SIG-M5 (cell line): ENCODE results near the gene TCIRG1.
"Not testable (repeated sequence)": the region's sequence is repeated elsewhere in the genome, so short reads cannot be mapped to it uniquely, and the experiment has no call there.

Experiments
- DNase-seq: peaks from one replicate; lab custom pipeline; 2025; lab: John Stamatoyannopoulos, UW

Gene TCIRG1, protein sequence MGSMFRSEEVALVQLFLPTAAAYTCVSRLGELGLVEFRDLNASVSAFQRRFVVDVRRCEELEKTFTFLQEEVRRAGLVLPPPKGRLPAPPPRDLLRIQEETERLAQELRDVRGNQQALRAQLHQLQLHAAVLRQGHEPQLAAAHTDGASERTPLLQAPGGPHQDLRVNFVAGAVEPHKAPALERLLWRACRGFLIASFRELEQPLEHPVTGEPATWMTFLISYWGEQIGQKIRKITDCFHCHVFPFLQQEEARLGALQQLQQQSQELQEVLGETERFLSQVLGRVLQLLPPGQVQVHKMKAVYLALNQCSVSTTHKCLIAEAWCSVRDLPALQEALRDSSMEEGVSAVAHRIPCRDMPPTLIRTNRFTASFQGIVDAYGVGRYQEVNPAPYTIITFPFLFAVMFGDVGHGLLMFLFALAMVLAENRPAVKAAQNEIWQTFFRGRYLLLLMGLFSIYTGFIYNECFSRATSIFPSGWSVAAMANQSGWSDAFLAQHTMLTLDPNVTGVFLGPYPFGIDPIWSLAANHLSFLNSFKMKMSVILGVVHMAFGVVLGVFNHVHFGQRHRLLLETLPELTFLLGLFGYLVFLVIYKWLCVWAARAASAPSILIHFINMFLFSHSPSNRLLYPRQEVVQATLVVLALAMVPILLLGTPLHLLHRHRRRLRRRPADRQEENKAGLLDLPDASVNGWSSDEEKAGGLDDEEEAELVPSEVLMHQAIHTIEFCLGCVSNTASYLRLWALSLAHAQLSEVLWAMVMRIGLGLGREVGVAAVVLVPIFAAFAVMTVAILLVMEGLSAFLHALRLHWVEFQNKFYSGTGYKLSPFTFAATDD

DNA sequence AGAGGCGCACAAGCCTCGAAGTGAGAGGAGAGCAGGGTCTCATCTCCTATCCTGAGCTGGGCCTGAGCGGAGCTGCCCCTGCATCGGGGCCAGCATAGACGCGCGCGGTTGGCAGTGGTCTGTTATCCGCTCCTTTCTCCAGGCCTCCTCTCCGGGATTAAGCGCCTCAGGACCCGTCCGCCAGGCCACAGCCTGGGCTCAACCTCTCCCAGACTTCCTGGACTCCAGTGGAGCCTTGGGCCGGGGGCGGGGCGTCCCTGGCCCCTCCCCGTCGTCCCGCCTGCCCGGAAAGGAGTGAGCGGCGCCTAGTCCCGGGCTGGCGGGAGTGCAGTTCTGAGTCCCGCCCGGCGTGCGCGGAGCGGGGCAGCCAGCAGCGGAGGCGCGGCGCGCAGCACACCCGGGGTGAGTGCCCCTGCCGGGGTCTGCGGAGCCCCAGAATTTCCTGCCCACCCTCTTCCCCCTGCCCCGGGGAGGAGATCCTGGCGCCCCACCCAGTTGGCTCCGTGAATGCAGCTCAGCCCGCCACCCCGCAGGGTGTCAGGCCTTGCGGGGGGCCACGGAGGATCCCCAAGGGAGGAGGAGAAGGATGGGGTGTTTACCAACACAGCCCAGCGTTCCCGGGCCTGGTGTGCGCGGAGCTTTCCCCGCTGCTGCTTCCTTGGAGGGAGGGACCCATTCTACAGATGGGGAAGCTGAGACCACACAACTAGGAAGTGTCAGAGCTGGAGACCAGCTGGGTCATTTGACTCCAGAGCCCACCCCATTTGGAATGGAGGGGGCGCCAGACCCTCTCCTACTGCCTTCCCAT lies at the start of gene TCIRG1:
Gene TCIRG1, plus strand, starts transcription at position 308 of the 808 bp plus-strand sequence. CDS start 2,247 bp downstream, outside the sequence.
- DNase-seq, result no peak

DNA sequence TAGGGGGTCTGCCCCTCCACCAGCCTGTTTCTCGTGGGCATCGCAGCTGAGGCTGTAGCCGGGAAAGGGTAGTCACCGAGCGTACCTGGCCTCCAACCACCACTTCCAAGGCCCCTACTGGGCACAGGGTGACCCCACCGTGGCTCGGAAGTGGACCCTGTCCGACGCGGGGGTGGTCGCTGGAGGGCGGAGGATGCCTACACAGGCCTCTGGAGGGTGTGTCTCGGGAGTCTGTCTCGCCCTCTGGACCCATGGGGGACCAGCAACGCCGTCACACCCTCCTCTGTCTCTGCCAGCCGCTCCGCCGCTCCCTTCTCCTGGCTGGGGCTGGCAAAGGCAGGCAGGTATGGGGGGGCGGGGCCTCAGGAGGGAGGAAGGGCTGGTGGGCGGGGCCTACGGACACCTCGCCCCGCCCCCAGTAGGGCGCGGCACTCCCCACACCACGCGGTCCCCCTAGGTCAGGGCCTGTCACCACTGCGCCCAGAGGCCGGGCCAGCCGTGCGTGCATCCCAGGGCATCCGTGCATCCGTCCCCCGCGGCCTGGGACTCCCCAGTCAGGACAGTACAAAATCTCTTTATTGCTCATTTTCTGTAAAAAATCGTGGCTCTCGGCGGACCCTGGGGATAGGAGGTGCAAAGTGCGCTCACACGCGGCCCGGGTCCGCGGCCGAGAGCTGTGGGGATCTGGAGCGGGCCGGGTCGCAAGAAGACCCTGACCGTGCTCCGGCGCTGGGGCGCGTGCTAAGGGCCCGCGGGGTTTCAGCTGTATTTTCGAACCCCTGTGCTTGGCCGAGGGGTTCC lies 48.1 kb upstream of the TCIRG1 start:
- DNase-seq, result not testable (repeated sequence)

DNA sequence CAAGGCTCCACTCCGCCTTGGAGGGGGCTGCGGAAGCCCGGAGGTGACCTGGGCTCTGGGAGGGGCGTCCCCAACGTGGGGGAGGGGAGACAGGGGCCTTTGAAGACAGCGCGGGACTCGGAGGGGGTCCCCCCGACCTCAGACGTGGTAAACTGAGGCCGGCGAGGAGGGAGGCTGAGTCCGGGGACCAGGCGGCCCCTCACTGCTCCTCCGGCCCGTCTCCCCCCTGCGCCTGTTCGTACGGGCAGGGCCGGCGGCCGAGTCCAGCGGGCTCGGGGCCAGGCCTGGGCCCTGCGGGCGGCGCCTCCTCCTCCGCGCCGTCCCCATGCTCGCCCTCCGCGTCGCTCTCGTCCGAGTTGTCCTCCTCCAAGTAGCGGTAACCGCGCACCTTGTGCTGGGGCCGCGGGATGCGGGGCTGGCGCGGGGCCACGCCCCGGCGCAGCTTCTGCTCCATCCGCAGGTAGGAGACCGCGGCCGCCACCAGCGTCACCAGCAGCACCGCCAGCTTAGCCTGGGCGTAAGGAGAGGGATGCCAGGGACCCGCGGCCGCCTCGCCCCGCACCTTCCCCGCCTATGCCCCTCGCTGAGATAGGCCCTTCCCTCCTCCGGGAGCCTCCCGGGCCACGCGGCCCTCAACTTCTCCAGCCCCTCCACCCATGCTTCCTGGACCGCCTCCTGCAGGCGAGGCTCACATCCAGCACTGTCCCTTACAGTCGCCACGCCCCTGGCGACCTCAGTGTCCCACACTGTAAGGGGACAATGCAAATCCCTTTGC lies 47.3 kb upstream of the TCIRG1 start:
- not testable (repeated sequence) for DNase-seq

DNA sequence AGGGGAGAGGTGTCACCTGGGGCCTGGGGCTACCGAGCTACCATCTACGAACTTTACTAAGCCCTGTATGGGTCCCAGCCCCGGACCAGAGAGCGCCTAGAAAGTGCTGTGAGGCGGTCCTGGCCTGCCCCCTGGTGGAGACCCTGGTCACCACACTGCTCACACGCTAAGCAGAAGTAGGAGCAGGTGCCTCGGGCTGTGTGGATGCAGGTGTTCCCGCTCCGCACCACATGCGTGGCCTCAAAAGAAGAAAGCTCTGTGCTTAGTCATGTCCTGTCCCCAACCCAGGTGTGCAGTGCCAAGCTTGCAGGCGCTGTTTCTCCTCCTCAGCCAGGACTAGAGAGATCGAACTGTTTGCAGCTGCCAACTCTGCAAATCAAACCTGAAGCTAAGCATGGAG lies 45.0 kb upstream of the TCIRG1 start:
- DNase-seq, result not testable (repeated sequence)

DNA sequence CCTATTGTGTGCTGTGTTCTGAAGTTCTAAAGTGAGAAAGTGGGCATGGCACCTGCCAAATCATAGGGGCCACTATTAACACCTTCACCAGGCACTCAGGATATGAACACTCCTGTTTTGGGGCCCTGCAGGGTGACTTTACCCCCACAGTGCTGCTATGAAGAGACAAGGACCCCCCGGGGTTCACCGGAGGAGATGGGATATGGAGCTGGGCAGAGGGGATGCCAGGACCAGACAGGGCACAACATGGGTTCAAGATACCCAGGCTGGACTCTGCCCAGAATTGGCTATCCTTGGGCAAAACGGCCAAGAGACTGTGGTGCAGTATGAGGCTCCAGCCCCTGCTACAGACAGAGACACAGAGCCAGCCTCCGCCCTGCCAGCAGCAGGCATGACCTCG lies 44.4 kb upstream of the TCIRG1 start:
- DNase-seq, result not testable (repeated sequence)

DNA sequence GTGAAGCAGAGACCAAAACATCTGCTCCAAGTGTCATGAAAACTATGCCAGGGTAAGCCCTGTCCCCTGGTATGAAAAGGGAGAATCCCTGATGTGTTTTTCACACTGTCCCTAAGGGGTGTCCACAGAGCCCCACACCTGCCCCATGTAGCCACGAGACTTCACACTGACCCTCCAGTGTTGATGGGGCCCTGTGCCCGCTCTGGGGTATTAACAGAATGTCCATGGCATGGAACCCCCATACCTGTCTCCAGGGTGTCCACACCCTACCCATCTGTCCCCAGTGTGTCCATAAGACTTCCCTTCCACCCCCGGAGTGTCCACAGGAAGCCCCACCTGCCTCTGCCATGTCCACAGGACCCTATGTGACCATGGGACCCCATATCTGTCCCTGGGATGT lies 43.7 kb upstream of the TCIRG1 start:
- not testable (repeated sequence) for DNase-seq

DNA sequence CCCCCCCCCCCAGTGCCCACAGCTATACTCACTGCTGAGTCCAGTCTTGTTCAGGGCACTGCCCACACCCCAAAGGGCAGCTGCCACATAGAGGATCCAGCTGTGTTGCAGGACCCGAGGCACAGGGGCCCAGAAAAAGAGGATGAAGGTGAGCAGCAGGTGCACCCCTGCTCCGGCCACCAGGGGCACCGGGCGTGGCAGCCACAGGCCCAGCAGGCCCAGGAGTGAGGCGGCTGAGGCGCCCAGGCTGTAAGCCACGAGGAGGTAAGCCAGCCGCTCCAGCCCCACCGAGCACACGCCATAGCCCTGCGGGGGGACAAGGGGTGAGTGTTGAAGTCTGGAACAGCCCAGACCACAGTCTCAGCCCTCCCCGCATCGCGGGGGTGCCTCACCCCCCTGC lies 43.2 kb upstream of the TCIRG1 start:
- not testable (repeated sequence) for DNase-seq

DNA sequence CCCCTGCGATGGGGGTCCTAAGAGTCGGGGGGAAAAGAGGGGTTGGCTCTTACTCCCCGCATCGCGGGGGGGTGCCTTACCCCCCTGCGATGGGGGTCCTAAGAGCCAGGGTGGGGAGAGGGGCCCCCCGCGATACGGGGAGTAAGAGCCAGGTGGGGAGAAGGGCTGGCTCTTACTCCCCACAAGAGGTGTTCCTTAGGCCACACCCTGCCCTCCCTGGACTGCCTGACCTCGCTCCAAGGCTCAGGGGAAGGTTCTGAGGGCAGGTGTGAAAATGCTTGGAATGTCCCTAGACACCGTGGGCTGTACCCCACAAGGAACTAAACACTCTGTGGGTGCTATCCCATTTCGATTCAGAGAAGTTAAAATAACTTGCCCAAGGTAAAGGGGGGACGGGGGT lies 42.8 kb upstream of the TCIRG1 start:
- DNase-seq, result no peak

DNA sequence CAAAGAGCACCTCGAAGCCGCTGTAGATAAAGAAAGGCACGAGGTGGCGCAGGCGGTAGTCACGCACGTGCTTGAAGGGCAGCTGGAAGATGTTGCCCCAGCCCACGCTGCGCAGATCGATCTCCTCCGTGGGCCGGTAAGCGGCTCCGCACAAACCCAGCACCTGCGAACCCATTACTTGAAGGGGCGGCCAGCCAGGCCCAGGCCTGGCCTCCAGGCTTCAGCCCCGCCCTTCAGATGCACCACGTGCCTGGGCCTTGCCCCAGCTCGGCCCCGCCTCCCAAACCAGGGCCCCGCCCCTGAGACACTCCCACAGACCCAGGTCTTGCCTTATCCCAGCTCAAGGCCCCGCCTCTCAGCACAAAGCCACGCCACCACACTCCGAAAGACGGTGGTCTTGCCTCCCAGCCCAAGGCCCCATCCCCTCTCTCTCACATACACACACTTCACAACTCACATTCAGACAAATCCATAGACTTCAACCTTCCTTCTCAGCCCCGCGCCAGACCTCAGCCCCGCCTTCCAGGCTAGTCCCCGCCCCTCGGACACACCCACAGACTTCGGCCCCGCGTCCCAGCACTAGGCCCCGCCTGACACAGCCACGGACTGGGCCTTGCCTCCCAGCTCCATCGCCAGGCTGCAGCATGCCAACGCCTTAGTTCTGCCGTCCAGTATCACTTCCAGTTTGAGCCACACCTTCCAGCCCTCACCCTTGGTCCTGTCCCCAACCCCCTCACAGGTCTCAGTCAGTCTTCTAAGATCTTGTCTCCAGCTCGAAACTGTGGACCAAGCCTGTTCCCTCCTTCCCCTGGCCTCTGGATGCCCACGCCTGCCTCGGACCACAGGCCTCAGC lies 42.0 kb upstream of the TCIRG1 start:
- DNase-seq, result no peak

DNA sequence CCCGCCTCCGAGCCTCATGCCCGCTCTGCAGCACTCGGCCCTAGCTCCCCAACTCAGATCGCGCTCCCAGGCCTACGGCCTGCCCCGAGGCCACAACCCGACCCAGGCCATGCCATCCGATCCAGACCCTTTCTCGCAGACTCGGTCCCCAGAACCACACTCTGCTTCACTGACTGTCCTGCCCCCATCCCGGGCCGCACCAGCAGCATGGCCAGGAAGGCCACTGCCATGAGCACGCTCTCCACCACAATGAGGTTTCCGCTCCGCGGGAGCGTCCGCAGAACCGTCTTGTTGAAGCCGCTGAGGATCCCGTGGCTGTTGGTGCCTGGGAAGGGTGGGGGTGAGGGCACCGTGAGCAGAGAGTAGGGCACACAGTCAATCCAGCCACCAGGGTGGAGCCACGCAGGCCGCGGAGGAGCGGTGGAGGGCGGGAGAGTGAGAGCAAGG lies 41.3 kb upstream of the TCIRG1 start:
- DNase-seq, result no peak

DNA sequence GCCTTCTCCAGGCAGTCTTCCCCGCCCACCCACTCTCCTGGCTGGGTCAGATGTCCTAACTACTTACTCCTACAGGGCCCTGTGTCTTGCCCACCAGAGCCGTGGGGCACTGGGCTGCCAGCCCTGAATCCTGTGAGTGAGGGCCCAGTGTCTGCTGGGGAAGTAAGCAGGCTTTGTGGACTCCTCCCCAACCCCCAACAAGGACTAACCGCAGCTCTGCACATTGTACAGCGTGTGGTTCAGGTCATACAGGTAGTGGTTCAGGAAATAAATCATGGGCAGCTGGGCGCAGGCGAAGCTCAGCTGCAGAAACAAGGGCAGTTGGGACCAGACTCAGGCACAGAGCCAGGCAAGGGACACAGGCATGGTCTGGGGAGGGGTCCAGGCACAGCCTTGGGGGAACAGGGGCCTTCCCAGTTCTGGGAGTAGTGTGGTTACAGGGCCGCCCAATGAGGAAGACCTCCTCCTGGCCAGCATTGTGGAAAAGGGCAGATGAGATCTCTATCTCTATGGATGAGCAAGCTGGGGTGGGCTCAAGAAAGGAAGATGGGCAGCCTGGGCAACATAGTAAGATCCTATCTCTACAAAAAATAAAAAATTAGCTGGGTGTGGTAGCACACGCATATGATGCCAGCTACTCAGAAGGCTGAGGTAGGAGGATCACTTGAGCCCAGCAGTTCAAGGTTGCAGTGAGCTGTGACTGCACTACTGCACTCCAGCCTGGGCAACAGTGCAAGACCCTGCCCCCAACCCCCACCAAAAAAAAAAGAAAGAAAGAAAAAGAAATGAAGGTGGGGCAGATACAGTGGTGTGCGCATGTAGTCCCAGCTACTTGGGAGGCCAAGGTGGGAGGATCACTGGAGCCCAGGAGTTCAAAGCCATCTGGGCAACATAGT lies 40.4 kb upstream of the TCIRG1 start:
- no peak for DNase-seq

DNA sequence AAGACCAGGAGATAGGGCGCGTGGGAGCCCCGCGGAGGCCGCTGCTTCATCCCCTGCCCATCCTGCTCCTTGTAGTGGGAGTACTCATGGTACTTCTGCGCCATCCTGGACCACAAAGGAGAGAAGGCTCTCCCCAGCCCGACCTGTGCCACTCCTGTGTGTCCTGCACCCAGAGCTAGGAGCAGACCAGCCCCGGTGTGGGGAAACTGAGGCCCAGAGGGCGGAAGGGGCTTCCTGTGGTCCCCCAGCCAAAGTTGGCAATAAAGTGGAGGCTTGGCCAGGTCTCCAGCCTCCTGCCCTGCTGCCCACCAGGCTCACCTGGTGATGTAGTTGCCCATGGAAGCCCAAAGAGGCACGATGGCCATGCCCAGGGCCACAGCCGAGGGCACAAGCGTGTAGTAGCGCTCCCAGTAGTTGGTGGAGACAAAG lies 39.6 kb upstream of the TCIRG1 start:
- no peak for DNase-seq

DNA sequence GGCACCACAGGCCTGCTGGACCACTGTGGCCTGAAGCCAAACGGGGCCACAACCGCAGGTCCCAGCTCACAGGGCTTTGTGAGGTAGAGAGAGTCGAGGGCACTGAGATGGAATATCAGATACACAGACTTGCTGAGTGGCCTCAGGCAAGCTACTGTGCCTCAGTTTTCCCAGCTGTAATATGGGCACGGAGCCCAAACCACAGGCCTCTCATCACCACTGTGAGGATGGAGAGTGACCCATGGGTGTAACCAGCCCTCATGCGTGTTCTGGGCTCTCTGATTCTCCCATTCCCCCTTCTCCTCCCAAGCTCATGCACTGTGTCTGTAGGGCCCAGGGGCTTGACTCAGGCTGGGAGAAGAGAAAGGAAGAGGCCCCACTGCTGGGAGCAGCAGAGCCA lies 39.1 kb upstream of the TCIRG1 start:
- no peak for DNase-seq

DNA sequence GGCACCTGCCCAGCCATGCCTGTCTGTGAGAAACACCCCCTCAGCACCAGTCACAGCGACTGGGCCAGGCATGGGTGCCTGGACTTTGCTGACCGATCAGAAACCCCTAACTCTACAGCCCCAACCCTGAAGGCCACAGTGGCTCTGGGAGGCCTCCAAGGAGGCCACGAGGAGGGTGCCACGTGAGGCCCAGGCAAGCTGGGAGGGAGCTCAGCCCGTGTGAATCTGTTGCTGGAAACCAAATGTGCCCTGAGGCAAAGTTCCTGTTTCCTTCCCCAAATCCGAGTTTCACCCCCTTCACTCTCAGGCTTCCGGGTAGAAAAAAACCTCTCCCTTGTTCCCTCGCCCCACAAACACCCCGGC lies 36.3 kb upstream of the TCIRG1 start:
- DNase-seq, result peak; percentile 17

DNA sequence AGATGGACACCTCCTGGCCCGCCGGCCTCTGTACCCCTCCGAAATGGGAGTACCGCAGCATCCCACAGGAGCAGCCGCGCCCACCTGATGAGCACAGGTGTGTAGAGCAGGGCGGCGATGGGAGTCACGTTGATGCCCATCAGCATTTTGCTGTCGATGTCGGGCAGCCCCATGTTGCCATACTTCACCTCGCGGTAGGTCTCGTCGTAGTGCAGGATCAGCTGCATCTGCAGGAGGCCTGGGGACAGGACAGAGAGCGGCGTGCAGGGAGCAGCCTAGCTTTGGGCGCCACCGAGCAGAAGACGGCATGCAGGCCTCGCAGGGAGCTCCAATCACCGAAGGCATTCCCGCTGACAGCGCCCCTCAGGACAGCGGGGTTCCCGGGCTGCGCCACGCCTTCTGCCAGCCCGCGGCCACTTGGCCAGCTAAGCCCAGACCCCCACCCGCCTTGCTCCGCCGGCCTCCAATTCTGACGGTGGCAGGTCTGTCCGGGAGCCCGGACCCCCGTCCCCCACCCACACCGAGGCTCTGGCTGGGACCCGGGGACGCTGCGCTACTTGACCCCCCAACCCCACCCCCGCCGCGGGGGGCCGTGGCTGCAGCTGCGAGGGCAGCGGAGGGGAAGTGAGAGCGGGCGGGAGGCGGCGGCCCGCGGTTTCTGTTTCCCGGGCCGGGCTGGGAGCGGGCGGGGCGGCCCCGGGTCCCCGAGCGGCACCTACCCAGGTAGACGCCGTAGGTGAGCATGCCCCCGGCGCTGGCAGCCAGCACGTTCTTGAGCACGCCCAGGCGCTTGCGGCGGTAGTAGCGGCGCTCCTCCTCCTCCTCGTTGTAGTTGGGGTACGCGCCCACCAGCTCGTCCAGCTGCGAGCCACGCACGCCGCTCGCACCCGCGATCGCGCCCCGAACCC lies 35.6 kb upstream of the TCIRG1 start:
- DNase-seq, result no peak

DNA sequence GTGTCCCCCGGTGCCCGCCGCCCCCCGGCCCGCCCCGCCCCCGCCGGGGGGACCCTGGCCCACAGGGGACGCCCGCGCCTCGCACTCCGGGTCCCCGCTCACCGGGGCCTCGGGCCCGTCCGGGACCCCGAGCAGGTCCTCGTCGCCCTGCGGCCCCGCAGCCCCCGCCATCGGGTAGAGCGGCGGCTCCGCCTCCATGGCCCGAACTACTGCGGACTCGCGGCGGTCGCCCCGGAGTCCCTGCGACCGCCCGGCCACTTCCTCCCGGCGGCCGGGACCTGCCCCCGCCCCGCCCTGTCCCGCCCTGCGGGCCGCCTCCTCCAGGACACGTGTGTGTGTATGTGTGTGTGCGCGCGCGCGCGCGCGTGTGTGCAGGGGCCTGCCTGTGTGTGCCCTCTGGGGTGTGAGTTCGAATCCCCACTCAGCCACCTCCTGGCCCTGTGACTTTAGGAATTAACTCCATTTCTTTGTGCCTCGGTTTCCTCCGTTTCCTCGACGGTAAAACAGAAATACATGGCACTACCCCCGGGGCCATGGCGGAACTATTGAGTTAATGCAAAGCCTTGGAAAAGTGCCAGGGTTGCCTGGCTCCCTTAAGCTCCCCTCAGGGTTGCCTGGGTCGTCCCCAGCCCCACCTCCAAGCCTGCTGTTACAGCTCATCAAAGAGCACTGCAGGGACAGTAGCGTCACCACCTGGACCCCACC lies 34.8 kb upstream of the TCIRG1 start, which contains the start of gene UNC93B1:
Gene UNC93B1, minus strand, starts transcription at position 252 of the 705 bp plus-strand sequence. Its CDS starts 54 bp downstream, at position 198.
- DNase-seq, result peak; percentile 17
